PC-3 (cell line): ENCODE results near the gene BRD4. TPM values are rescaled to one million over a fixed set of nuclear protein-coding genes. Genes with fewer than 3 reads are reported as not detected.

Experiments
- ATAC-seq: fragments of 200-7000 bp; cut with Tn5 transposase; 2 replicates; pipeline ENCODE4 v1.9.1; 2020; ENCODE audit warnings: mild to moderate bottlenecking, moderate library complexity
- BruUV-seq: library from RNA; stranded (reverse); fragments of 400-500 nt; replicated peaks from 2 replicates; lab custom pipeline; 2021; lab: Mats Ljungman, UMichigan
- CTCF ChIA-PET: fragments of 300-600 bp; sonication (Branson Sonifier 250); formaldehyde crosslinking; loops from one replicate; lab custom pipeline; 2022; ENCODE audit warnings: antibody characterized with exemption; lab: Charles Lee
- POLR2A ChIA-PET: fragments of 300-600 bp; sonication (Branson Sonifier 250); formaldehyde crosslinking; loops from one replicate; lab custom pipeline; 2022; ENCODE audit warnings: antibody characterized with exemption; ENCODE audit not compliant: unreplicated experiment; lab: Charles Lee
- DNase-seq: peaks from one replicate; pipeline ENCODE4 v3.0.0-alpha.2; 2015
- H2AFZ ChIP-seq: fragments of 300-600 bp; sonication (generic); 2 replicates; pipeline ENCODE4 v1.6.0; 2016; ENCODE audit warnings: antibody characterized with exemption, low read length
- H3F3A ChIP-seq: fragments of 300-600 bp; sonication (generic); one replicate; pipeline ENCODE4 v1.6.0; 2017; ENCODE audit warnings: antibody characterized with exemption, low read length, control low read depth, mild to moderate bottlenecking; ENCODE audit not compliant: unreplicated experiment
- H3K27ac ChIP-seq: fragments of 300-600 bp; sonication (generic); 2 replicates; pipeline ENCODE4 v1.5.1; 2016; ENCODE audit warnings: mild to moderate bottlenecking, low read length
- H3K27me3 ChIP-seq: fragments of 300-600 bp; sonication (generic); 2 replicates; pipeline ENCODE4 v1.6.1; 2016; ENCODE audit warnings: low read length, mixed read lengths
- H3K36me3 ChIP-seq: fragments of 300-600 bp; sonication (generic); 2 replicates; pipeline ENCODE4 v1.6.1; 2016; ENCODE audit warnings: low read depth, mixed run types, low read length, mixed read lengths
- H3K4me1 ChIP-seq: fragments of 300-600 bp; sonication (generic); 2 replicates; pipeline ENCODE4 v1.5.1; 2016; ENCODE audit warnings: low read length; ENCODE audit not compliant: insufficient read depth
- H3K4me2 ChIP-seq: fragments of 300-600 bp; sonication (generic); 2 replicates; pipeline ENCODE4 v1.6.0; 2016; ENCODE audit warnings: low read length
- H3K4me3 ChIP-seq: fragments of 300-600 bp; sonication (generic); 2 replicates; pipeline ENCODE4 v1.5.1; 2016; ENCODE audit warnings: mild to moderate bottlenecking, low read length, mixed read lengths
- H3K79me2 ChIP-seq: fragments of 300-600 bp; sonication (generic); 2 replicates; pipeline ENCODE4 v1.6.1; 2017; ENCODE audit warnings: low read length, mixed read lengths
- H3K9ac ChIP-seq: fragments of 300-600 bp; sonication (generic); 2 replicates; pipeline ENCODE4 v1.6.0; 2016; ENCODE audit warnings: mild to moderate bottlenecking, low read length
- H3K9me2 ChIP-seq: fragments of 300-600 bp; sonication (generic); replicated peaks from 2 replicates; pipeline ENCODE4 v1.6.1; 2016; ENCODE audit warnings: mixed run types, low read length, mixed read lengths
- H3K9me3 ChIP-seq: fragments of 300-600 bp; sonication (generic); 2 replicates; pipeline ENCODE4 v1.6.1; 2016; ENCODE audit warnings: low read length, mixed read lengths
- H4K20me1 ChIP-seq: fragments of 300-600 bp; sonication (generic); 2 replicates; pipeline ENCODE4 v1.6.1; 2016; ENCODE audit warnings: low read length, mixed read lengths
- EZH2 ChIP-seq: fragments of 300-600 bp; sonication (generic); IDR thresholded peaks from one replicate; pipeline ENCODE4 v1.6.1; 2017; ENCODE audit warnings: antibody characterized with exemption, mild to moderate bottlenecking, low read length; ENCODE audit not compliant: unreplicated experiment
- EZH2phosphoT487 ChIP-seq: fragments of 300-600 bp; sonication (generic); IDR thresholded peaks from 2 replicates; pipeline ENCODE4 v1.6.1; 2018; ENCODE audit warnings: mild to moderate bottlenecking, antibody characterized with exemption, low read length, borderline replicate concordance
- intact Hi-C: fragments of 100-400 bp; cut with micrococcal nuclease; formaldehyde crosslinking; loops from 2 replicates; pipeline ENCODE4 v1.9.0; 2023
- total RNA-seq: library from RNA; depleted of rRNA; stranded (reverse); fragments of >200 nt; gene quantifications from 2 replicates; pipeline ENCODE4 v1.2.3, GENCODE V29; 2014
- TF ChIP-seq, protein P1 (sequence below): fragments of 300-600 bp; sonication (generic); conservative IDR thresholded peaks from 2 replicates; pipeline ENCODE4 v1.5.1; 2017; ENCODE audit warnings: antibody characterized with exemption, low read depth, mild to moderate bottlenecking, low read length

BRD4 gene
- total RNA-seq, 1 experiment from 2014 or later, result 20.9 TPM

DNA sequence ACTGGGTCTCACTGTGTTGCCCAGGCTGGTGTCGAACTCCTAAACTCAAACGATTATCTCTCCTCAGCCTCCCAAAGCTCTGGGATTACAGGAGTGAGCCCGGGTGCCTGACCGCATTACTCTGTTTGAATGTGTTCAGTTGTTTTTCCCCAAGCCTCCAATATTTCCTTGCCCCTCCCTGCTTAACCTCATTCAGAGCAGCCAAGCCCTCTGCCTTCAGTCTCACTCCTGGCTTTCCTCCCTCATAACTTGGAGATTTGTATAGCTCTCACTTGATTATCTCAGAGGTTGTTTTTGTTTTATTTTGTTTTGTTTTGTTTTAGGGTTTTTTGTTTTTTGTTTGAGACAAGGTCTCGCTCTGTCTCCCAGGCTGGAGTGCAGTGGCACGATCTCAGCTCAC is 111.5 kb downstream of the BRD4 start:
- no peaks in the 10 kb centered on the region for H3K9me2 ChIP-seq
- H2AFZ ChIP-seq, result no peak overlapping the region
- no peak for TF ChIP-seq EZH2
- no peak for TF ChIP-seq EZH2phosphoT487
- TF ChIP-seq, protein P1, sequence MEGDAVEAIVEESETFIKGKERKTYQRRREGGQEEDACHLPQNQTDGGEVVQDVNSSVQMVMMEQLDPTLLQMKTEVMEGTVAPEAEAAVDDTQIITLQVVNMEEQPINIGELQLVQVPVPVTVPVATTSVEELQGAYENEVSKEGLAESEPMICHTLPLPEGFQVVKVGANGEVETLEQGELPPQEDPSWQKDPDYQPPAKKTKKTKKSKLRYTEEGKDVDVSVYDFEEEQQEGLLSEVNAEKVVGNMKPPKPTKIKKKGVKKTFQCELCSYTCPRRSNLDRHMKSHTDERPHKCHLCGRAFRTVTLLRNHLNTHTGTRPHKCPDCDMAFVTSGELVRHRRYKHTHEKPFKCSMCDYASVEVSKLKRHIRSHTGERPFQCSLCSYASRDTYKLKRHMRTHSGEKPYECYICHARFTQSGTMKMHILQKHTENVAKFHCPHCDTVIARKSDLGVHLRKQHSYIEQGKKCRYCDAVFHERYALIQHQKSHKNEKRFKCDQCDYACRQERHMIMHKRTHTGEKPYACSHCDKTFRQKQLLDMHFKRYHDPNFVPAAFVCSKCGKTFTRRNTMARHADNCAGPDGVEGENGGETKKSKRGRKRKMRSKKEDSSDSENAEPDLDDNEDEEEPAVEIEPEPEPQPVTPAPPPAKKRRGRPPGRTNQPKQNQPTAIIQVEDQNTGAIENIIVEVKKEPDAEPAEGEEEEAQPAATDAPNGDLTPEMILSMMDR, result no peak
- ChIA-PET CTCF (no interaction called here), POLR2A (no interaction called here)
- ATAC-seq (no peak), DNase-seq (no peak)
- no peak overlapping the region for H3K9ac ChIP-seq
- no peaks in the 10 kb centered on the region for H3K9me3 ChIP-seq
- H3K27ac ChIP-seq, result no peak overlapping the region
- no peaks in the 10 kb centered on the region for H3F3A ChIP-seq
- no peaks in the 10 kb centered on the region for H3K27me3 ChIP-seq
- H3K4me2 ChIP-seq, result no peak overlapping the region
- peaks cover 4% of the 10 kb centered on the region; the same call in 1 of the 2 replicates for H3K4me1 ChIP-seq
- intact Hi-C loops, result no loop called here
- H3K36me3 ChIP-seq, result no peaks in the 10 kb centered on the region
- BruUV-seq, result no TSS peak
- no peak overlapping the region for H3K4me3 ChIP-seq
- no peaks in the 10 kb centered on the region for H3K79me2 ChIP-seq
- H4K20me1 ChIP-seq, result no peaks in the 10 kb centered on the region

DNA sequence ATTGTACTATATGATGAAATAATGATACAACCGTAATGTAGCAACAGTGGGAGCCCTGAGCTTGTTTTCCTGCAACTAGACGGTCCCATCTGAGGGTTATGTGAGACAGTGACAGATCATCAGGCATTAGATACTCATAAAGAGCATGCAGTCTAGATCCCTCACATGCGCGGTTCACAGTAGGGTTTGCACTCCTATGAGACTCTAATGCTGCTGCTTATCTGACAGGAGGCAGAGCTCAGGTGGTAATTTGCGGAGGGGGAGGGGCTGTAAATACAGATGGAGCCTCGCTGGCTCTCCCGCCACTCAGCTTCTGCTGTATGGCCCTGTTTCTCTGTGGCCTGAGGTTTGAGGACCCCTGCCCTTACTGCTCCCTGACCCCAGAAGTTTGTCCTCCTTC is 113.8 kb downstream of the BRD4 start:
- Histone ChIP-seq H3K4me3 (no peak overlapping the region), H3K27me3 (no peaks in the 10 kb centered on the region), H3K4me1 (peaks cover 4% of the 10 kb centered on the region; the same call in 1 of the 2 replicates), H3K36me3 (no peaks in the 10 kb centered on the region), H3K9me3 (no peaks in the 10 kb centered on the region), H3K79me2 (no peaks in the 10 kb centered on the region), H3K4me2 (no peak overlapping the region), H4K20me1 (no peaks in the 10 kb centered on the region), H3F3A (no peaks in the 10 kb centered on the region), H3K9ac (no peak overlapping the region), H3K27ac (no peak overlapping the region), H2AFZ (no peak overlapping the region), H3K9me2 (no peaks in the 10 kb centered on the region)
- CTCF ChIA-PET, result no interaction called here
- TF ChIP-seq, protein P1, result no peak
- TF ChIP-seq EZH2, result no peak
- no peak for TF ChIP-seq EZH2phosphoT487
- POLR2A ChIA-PET, result no interaction called here
- DNase-seq (no peak), ATAC-seq (no peak)
- BruUV-seq, result no TSS peak
- intact Hi-C loops, result no loop called here

DNA sequence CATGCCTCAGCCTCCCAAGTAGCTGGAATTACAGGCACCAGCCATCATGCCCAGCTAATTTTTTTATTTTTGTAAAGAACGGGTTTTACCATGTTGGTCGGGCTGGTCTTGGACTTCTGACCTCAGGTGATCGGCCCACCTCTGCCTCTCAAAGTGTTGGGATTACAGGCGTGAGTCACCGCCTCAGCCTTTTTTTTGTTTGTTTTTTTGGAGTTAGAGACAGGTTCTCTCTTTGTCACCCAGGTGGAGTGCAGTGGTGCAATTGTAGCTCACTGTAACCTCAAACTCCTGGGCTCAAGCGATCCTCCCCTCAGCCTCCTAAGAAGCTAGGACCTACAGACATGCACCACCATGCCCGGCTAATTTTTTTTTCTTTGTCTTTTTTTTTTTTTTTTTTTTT is 116.0 kb downstream of the BRD4 start:
- Histone ChIP-seq H3K4me3 (no peak overlapping the region), H3K9me2 (no peaks in the 10 kb centered on the region), H2AFZ (no peak overlapping the region), H3K4me1 (peaks cover 4% of the 10 kb centered on the region; the same call in 1 of the 2 replicates), H4K20me1 (no peaks in the 10 kb centered on the region), H3K4me2 (no peak overlapping the region), H3K9me3 (no peaks in the 10 kb centered on the region), H3K79me2 (no peaks in the 10 kb centered on the region), H3K9ac (no peak overlapping the region), H3K36me3 (no peaks in the 10 kb centered on the region), H3K27ac (no peak overlapping the region), H3K27me3 (no peaks in the 10 kb centered on the region), H3F3A (no peaks in the 10 kb centered on the region)
- CTCF ChIA-PET, result interaction anchor here (0.6 to 0.7 kb wide), 3 partner anchors 20 to 132 kb away, joined by 3 to 8 read pairs (median 6); no protein-coding TSS in a partner anchor
- DNase-seq, result peak; percentile 80
- intact Hi-C loops, result no loop called here
- ATAC-seq, result peak; percentile 49
- POLR2A ChIA-PET, result no interaction called here
- no TSS peak for BruUV-seq
- no peak for TF ChIP-seq EZH2phosphoT487
- TF ChIP-seq EZH2, result no peak
- TF ChIP-seq, protein P1, result no peak
